ENCODE measurements around the gene SCRG1. TPM values are rescaled to one million over a fixed set of nuclear protein-coding genes. Genes with fewer than 3 reads are reported as not detected.

The SCRG1 gene
- total and polyA plus RNA-seq, 12 donors: 0.10 to 0.56 (median 0.26) TPM

GRCh38 chr4:173434231-173434630 is 35.3 kb upstream of the SCRG1 start:
- no peak overlapping the region for H3K27ac ChIP-seq
- H3K4me3 ChIP-seq: no peak overlapping the region
- H3K4me1 ChIP-seq: peaks cover 0 to 12% (median 0%) of the 10 kb centered on the region in 9 donors
- intact Hi-C loops (cut with DNase I): loop anchor here in 1 of 10 donors (10.0 kb wide), 1 partner anchor 561 kb away; no protein-coding TSS in a partner anchor
- peaks cover 0 to 19% (median 0%) of the 10 kb centered on the region in 11 donors for H3K9me3 ChIP-seq
- no peak for ATAC-seq
- H3K36me3 ChIP-seq: peaks cover 0 to 6% (median 0%) of the 10 kb centered on the region in 9 donors
- DNase-seq: no peak
- TF ChIP-seq CTCF (IDR thresholded peaks at IDR 0.05): no peak
- WGBS, 2 donors: 93 to 98% methylated on average over 7 of the region's 7 CpGs
- no peaks in the 10 kb centered on the region for H3K27me3 ChIP-seq

- H3K4me3 ChIP-seq: no peak overlapping the region
- intact Hi-C loops (cut with DNase I): loop anchor here in 1 of 10 donors (10.0 kb wide), 1 partner anchor 561 kb away; no protein-coding TSS in a partner anchor
- H3K9me3 ChIP-seq: peaks cover 0 to 12% (median 0%) of the 10 kb centered on the region in 11 donors
- WGBS, 2 donors: 91 to 96% methylated on average over 3 of the region's 3 CpGs
- no peaks in the 10 kb centered on the region for H3K36me3 ChIP-seq
- DNase-seq (no peak), ATAC-seq (no peak)
- H3K4me1 ChIP-seq: peaks cover 0 to 12% (median 0%) of the 10 kb centered on the region in 9 donors
- H3K27ac ChIP-seq: no peak overlapping the region
- H3K27me3 ChIP-seq: no peaks in the 10 kb centered on the region
- no peak for TF ChIP-seq CTCF (IDR thresholded peaks at IDR 0.05)
Observed at GRCh38 chr4:173433447-173433846, 34.5 kb upstream of the SCRG1 start.

- Histone ChIP-seq H3K4me3 (no peak overlapping the region), H3K4me1 (peaks cover 0 to 12% (median 0%) of the 10 kb centered on the region in 9 donors), H3K27me3 (no peaks in the 10 kb centered on the region), H3K27ac (no peak overlapping the region), H3K9me3 (peaks cover 0 to 12% (median 0%) of the 10 kb centered on the region in 11 donors), H3K36me3 (no peaks in the 10 kb centered on the region)
- intact Hi-C loops (cut with DNase I): loop anchor here in 1 of 10 donors (10.0 kb wide), 1 partner anchor 562 kb away; no protein-coding TSS in a partner anchor
- no peak for TF ChIP-seq CTCF (IDR thresholded peaks at IDR 0.05)
- DNase-seq (no peak), ATAC-seq (no peak)
- WGBS, 2 donors: 91 to 94% methylated on average over 5 of the region's 5 CpGs
Observed at GRCh38 chr4:173432430-173432829, 33.5 kb upstream of the SCRG1 start.

- Histone ChIP-seq H3K9me3 (peaks cover 0 to 11% (median 0%) of the 10 kb centered on the region in 11 donors), H3K27ac (no peak overlapping the region), H3K36me3 (no peaks in the 10 kb centered on the region), H3K4me3 (no peak overlapping the region), H3K4me1 (peaks cover 0 to 9% (median 0%) of the 10 kb centered on the region in 9 donors), H3K27me3 (no peaks in the 10 kb centered on the region)
- no peak for DNase-seq
- intact Hi-C loops (cut with DNase I): loop anchor here in 2 of 10 donors (5.0 to 10.0 kb wide), 2 partner anchors 331 to 399 kb away; no protein-coding TSS in a partner anchor
- no peak for TF ChIP-seq CTCF (IDR thresholded peaks at IDR 0.05)
- ATAC-seq: no peak
- 88 to 91% methylated on average over 2 of the region's 2 CpGs for WGBS, 2 donors
Observed at GRCh38 chr4:173426064-173426463, 27.1 kb upstream of the SCRG1 start.
